Measurements from ENCODE around the gene CSNK1G2.

CSNK1G2 gene

DNA sequence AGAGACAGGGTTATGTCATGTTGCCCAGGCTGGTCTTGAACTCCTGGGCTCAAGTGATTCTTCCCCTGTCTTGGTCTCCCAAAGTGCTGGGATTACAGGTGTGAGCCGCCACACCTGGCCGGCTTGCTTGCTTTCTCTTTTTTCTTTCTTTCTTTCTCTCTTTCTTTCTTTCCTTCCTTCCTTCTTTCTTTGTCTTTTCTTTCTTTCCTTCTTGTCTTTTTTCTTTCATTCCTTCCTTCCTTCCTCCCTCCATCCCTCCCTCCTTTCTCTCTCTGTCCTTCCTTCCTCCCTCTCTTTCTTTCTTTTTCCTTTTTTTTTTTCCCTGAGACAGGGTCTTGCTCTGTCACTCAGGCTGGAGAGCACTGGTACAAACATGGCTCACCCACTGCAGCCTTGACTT lies 81.3 kb downstream of the CSNK1G2 start:
- Mint-ChIP-seq H3K4me3 (no peak overlapping the region), H3K9me3 (peaks cover 7% of the 10 kb centered on the region), H3K27ac (no peak overlapping the region), H3K4me1 (peaks cover 6% of the 10 kb centered on the region), H3K36me3 (ENCODE audit: low read depth) (no peaks in the 10 kb centered on the region), H3K27me3 (ENCODE audit: low read depth) (peaks cover 5% of the 10 kb centered on the region)
- TF ChIP-seq, protein P1, sequence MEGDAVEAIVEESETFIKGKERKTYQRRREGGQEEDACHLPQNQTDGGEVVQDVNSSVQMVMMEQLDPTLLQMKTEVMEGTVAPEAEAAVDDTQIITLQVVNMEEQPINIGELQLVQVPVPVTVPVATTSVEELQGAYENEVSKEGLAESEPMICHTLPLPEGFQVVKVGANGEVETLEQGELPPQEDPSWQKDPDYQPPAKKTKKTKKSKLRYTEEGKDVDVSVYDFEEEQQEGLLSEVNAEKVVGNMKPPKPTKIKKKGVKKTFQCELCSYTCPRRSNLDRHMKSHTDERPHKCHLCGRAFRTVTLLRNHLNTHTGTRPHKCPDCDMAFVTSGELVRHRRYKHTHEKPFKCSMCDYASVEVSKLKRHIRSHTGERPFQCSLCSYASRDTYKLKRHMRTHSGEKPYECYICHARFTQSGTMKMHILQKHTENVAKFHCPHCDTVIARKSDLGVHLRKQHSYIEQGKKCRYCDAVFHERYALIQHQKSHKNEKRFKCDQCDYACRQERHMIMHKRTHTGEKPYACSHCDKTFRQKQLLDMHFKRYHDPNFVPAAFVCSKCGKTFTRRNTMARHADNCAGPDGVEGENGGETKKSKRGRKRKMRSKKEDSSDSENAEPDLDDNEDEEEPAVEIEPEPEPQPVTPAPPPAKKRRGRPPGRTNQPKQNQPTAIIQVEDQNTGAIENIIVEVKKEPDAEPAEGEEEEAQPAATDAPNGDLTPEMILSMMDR (IDR thresholded peaks at IDR 0.05; ENCODE audit: unreplicated experiment in 3 of 3), result no peak

DNA sequence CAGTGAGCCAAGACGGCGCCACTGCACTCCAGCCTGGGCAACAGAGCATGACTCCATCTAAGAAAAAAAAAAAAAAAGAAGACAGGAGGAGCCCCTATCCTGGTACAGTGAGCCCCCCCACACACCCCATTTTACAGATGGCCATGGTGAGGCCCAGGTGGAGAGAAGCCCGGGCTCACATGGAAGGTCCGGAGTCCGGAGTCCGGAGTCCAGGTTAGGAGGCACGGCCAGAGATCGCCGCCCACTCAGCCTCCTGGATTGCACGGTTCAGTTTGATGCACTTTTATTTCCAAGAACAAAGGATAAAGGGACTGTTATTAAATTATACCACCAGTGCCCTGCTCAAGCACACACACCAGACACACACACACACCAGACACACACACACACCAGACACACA lies 85.8 kb downstream of the CSNK1G2 start:
- H3K4me1 Mint-ChIP-seq, result no peaks in the 10 kb centered on the region
- peaks cover 7% of the 10 kb centered on the region for H3K9me3 Mint-ChIP-seq
- H3K27ac Mint-ChIP-seq, result no peak overlapping the region
- H3K4me3 Mint-ChIP-seq, result no peak overlapping the region
- no peaks in the 10 kb centered on the region for H3K36me3 Mint-ChIP-seq (ENCODE audit: low read depth)
- TF ChIP-seq, protein P1 (IDR thresholded peaks at IDR 0.05; ENCODE audit: unreplicated experiment in 3 of 3), result no peak
- H3K27me3 Mint-ChIP-seq (ENCODE audit: low read depth), result peaks cover 5% of the 10 kb centered on the region

DNA sequence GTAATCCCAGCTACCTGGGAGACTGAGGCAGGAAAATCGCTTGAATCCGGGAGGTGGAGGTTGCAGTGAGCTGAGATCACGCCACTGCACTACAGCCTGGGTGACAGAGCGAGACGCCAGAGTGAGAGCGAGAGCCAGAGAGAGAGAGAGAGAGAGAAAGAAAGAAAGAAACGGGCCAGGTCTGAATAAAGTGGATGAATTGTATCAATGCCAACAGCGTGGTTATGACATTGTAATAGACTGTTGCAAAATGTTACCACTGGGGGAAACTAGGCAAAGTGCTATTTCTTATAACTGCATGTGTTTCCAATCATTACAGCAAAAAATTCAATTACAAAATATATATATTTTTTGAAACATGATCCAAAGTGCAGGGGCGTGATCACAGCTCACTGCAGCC lies 86.4 kb downstream of the CSNK1G2 start:
- Mint-ChIP-seq H3K9me3 (peaks cover 7% of the 10 kb centered on the region), H3K36me3 (ENCODE audit: low read depth) (no peaks in the 10 kb centered on the region), H3K4me1 (peaks cover 5% of the 10 kb centered on the region), H3K27me3 (ENCODE audit: low read depth) (peaks cover 5% of the 10 kb centered on the region), H3K4me3 (no peak overlapping the region), H3K27ac (peak overlapping the region in 2 of 3 experiments; percentile 52 to 59)
- TF ChIP-seq, protein P1 (IDR thresholded peaks at IDR 0.05; ENCODE audit: unreplicated experiment in 3 of 3), result no peak
